ENCODE measurements around the gene KIRREL3. TPM values are rescaled to one million over a fixed set of nuclear protein-coding genes. Genes with fewer than 3 reads are reported as not detected.

KIRREL3 gene
- total and polyA plus RNA-seq, 9 of the 15 experiments (the other 6 are each of a cell fraction or from before 2014, with no cell fraction given): 0.04 to 0.10 TPM; not detected in 7

- TF ChIP-seq CBFA2T2 (conservative IDR thresholded peaks at IDR 0.05): no peak
Measured at GRCh38 chr11:126581871-126582648, 418.5 kb downstream of the KIRREL3 start (continued).

- Histone ChIP-seq H3K9me1 (ENCODE audit: control insufficient read depth, insufficient read depth, low read length) (no peaks in the 10 kb centered on the region), H3K36me3 (ENCODE audit: control insufficient read depth, insufficient read depth, low read length) (no peaks in the 10 kb centered on the region), H3K4me2 (ENCODE audit: insufficient read depth, low read length) (no peak overlapping the region), H3K79me2 (ENCODE audit: control insufficient read depth, insufficient read depth, low read length) (no peaks in the 10 kb centered on the region), H3K4me3 (no peak overlapping the region), H3K27me3 (ENCODE audit: control insufficient read depth in 2 of 2, insufficient read depth in 2 of 2, low read length in 2 of 2) (peaks cover 0 to 42% of the 10 kb centered on the region in 2 experiments; a peak in 2 of 5 replicates), H2AFZ (ENCODE audit: low read depth, low read length) (no peak overlapping the region), H3K4me1 (replicated peaks in 1 of 2; ENCODE audit: control insufficient read depth in 2 of 2, insufficient read depth in 2 of 2, low read length in 2 of 2) (no peaks in the 10 kb centered on the region), H3K9ac (ENCODE audit: insufficient read depth in 1 of 2, low read depth in 2 of 2, low read length in 2 of 2) (no peak overlapping the region), H3K9me3 (replicated peaks; ENCODE audit: control insufficient read depth, insufficient read depth, low read depth, low read length) (no peaks in the 10 kb centered on the region), H4K20me1 (replicated peaks; ENCODE audit: control insufficient read depth, insufficient read depth, low read length) (no peaks in the 10 kb centered on the region; the same call in 1 of the 2 replicates), H3K27ac (ENCODE audit: extremely low read depth, low read depth, low read length) (no peak overlapping the region)
- ChIA-PET POLR2A (no interaction called here), CTCF (ENCODE audit: low intra/inter-chr PET ratio) (no interaction called here)
- in situ Hi-C loops (cut with MboI) (no loop called here), intact Hi-C loops (cut with micrococcal nuclease) (no loop called here)
- no TSS peak for BruUV-seq (replicated peaks)
- no peak for TF ChIP-seq ZEB2 (IDR thresholded peaks at IDR 0.05)
- no peak for TF ChIP-seq CHCHD3 (CRISPR knock-in tag; IDR thresholded peaks at IDR 0.05)
- TF ChIP-seq XRCC4 (IDR thresholded peaks at IDR 0.05; ENCODE audit: extremely low read depth, insufficient read depth, insufficient read length): no peak
- no peak for TF ChIP-seq MIER1 (IDR thresholded peaks at IDR 0.05; ENCODE audit: low read depth)
- TF ChIP-seq RAD21 (CRISPR knock-in tag; conservative IDR thresholded peaks at IDR 0.05 in 1 of 2, IDR thresholded peaks at IDR 0.05 in 1 of 2): no peak
- TF ChIP-seq MNT (conservative IDR thresholded peaks at IDR 0.05): no peak
- TF ChIP-seq ZNF165 (CRISPR knock-in tag; IDR thresholded peaks at IDR 0.05; ENCODE audit: borderline replicate concordance): no peak
- TF ChIP-seq ZNF140 (CRISPR knock-in tag; IDR thresholded peaks at IDR 0.05): no peak
- TF ChIP-seq ZNF133 (CRISPR knock-in tag; IDR thresholded peaks at IDR 0.05): no peak
- FAIRE-seq: no peak
- ATAC-seq: no peak
- 2% methylated on average over 9 of the region's 9 CpGs for whole genome bisulfite sequencing (ENCODE audit: insufficient coverage, low coverage, missing lambda C conversion rate)
- no peak for DNase-seq (ENCODE audit: extremely low read depth in 1 of 4, low spot score in 3 of 4)
Measured at GRCh38 chr11:126578426-126578825, 422.1 kb downstream of the KIRREL3 start.

Data from K562 (cell line).